Epithelial cell of proximal tubule (primary cell): ENCODE data around the gene MMP28. TPM values are rescaled to one million over a fixed set of nuclear protein-coding genes. Genes with fewer than 3 reads are reported as not detected.

Source experiments
- DNase-seq: peaks from one replicate; pipeline ENCODE4 v3.0.0-alpha.2; 2011; ENCODE audit warnings: low read depth
- H3K4me3 ChIP-seq: 2 replicates; pipeline ENCODE4 v1.5.1; 2011; ENCODE audit warnings: low read depth, mild to moderate bottlenecking, low read length
- CTCF ChIP-seq: conservative IDR thresholded peaks from 2 replicates; pipeline ENCODE4 v1.5.1; 2012; ENCODE audit warnings: low read depth, mild to moderate bottlenecking, low read length
- total RNA-seq: library from RNA; depleted of rRNA; stranded (reverse); fragments of >200 nt; gene quantifications from 2 replicates; pipeline ENCODE4 v1.2.3, GENCODE V29; 2015

The MMP28 gene
- total RNA-seq, 1 donor from 2014 or later = not detected

- TF ChIP-seq CTCF = no peak
Measured at GRCh38 chr17:35743626-35744328, 51.7 kb downstream of the MMP28 start.

GRCh38 chr17:35742896-35743477 is 52.5 kb downstream of the MMP28 start:
- no peak for DNase-seq
- no peak overlapping the region for H3K4me3 ChIP-seq
- TF ChIP-seq CTCF = no peak

More at GRCh38 chr17:35743626-35744328, 51.7 kb downstream of the MMP28 start:
- no peak for DNase-seq
- no peak overlapping the region for H3K4me3 ChIP-seq

GRCh38 chr17:35742496-35742895 is 52.9 kb downstream of the MMP28 start:
- H3K4me3 ChIP-seq = no peak overlapping the region
- TF ChIP-seq CTCF = no peak
- no peak for DNase-seq

GRCh38 chr17:35740997-35741931 is 54.2 kb downstream of the MMP28 start:
- H3K4me3 ChIP-seq = no peak overlapping the region
- TF ChIP-seq CTCF = no peak
- no peak for DNase-seq

GRCh38 chr17:35740216-35740615 is 55.2 kb downstream of the MMP28 start:
- H3K4me3 ChIP-seq = no peak overlapping the region
- no peak for TF ChIP-seq CTCF
- no peak for DNase-seq

- no peak overlapping the region for H3K4me3 ChIP-seq
- no peak for TF ChIP-seq CTCF
Measured at GRCh38 chr17:35738519-35739133, 56.8 kb downstream of the MMP28 start.

More at GRCh38 chr17:35738519-35739133, 56.8 kb downstream of the MMP28 start:
- DNase-seq = no peak
